ENCODE measurements around the gene NCF4. TPM values are rescaled to one million over a fixed set of nuclear protein-coding genes. Genes with fewer than 3 reads are reported as not detected.

NCF4 gene
- total RNA-seq, 1 donor from 2014 or later: not detected

DNA sequence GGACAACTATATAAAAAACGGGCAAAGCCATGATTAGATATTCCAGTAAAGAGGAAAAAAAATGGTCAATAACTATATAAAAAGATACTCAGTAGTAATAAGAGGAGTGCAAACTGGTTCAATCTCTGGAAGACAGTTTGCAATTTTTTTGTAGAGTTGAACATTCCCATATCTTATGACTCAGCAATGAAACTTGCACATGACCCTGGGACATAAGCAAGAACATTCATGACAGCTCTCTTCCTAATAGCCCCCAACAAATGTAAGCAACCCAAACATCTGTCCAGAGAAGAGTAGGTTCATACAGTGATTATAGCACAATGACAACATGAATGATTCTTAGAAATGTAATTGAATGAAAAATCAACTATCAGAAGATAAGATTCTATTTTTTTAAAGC lies 30.8 kb downstream of the NCF4 start:
- H3K36me3 ChIP-seq (ENCODE audit: control insufficient read depth, insufficient read depth, low read length): no peaks in the 10 kb centered on the region
- H3K27me3 ChIP-seq (ENCODE audit: control insufficient read depth, insufficient read depth, low read length): no peaks in the 10 kb centered on the region
- H3K4me3 ChIP-seq (ENCODE audit: low read depth, low read length): no peak overlapping the region
- TF ChIP-seq, protein P1, sequence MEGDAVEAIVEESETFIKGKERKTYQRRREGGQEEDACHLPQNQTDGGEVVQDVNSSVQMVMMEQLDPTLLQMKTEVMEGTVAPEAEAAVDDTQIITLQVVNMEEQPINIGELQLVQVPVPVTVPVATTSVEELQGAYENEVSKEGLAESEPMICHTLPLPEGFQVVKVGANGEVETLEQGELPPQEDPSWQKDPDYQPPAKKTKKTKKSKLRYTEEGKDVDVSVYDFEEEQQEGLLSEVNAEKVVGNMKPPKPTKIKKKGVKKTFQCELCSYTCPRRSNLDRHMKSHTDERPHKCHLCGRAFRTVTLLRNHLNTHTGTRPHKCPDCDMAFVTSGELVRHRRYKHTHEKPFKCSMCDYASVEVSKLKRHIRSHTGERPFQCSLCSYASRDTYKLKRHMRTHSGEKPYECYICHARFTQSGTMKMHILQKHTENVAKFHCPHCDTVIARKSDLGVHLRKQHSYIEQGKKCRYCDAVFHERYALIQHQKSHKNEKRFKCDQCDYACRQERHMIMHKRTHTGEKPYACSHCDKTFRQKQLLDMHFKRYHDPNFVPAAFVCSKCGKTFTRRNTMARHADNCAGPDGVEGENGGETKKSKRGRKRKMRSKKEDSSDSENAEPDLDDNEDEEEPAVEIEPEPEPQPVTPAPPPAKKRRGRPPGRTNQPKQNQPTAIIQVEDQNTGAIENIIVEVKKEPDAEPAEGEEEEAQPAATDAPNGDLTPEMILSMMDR (IDR thresholded peaks at IDR 0.05; ENCODE audit: insufficient read depth, low read length, poor library complexity, severe bottlenecking): no peak
- DNase-seq (ENCODE audit: low read depth): no peak

DNA sequence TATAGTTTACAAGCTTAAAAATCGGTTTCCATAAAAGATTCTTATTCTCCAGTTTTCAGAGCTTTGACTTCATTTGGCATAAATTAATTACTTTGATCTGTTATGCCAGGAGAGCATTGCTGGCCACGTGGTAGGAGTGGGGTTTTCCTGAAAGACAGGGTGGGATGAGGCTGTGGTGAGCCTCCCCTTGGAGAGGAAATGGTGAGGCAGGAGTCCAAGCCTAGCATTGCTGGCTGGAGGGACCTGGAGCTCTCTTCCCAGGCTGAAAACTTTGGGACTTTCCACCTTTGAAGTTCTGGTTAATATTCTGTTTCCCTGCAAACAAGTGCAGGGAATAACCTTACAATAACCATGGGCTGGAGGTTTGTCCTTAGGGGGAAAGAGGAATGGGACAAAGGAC lies 31.5 kb downstream of the NCF4 start:
- H3K27me3 ChIP-seq (ENCODE audit: control insufficient read depth, insufficient read depth, low read length): no peaks in the 10 kb centered on the region
- TF ChIP-seq, protein P1 (IDR thresholded peaks at IDR 0.05; ENCODE audit: insufficient read depth, low read length, poor library complexity, severe bottlenecking): no peak
- no peaks in the 10 kb centered on the region for H3K36me3 ChIP-seq (ENCODE audit: control insufficient read depth, insufficient read depth, low read length)
- DNase-seq (ENCODE audit: low read depth): no peak
- no peak overlapping the region for H3K4me3 ChIP-seq (ENCODE audit: low read depth, low read length)

DNA sequence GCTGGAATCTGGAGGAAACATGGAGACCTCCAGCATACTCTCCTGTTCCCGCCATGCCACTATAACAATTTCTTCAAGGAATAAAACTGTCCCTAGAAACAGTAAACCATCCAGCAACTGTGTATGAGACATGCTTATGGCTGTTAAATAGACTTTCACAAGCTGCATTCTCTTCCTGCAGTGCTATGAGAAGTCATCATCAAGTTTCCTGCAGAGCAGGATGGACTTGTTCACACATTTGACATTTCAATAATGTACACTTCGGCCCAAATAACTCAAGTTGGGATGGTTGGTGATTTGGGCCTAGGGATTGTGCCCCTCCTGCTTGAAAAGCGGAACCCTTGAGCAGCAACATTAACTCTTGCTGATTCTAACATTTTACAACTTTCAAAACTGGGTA lies 32.5 kb downstream of the NCF4 start:
- H3K27me3 ChIP-seq (ENCODE audit: control insufficient read depth, insufficient read depth, low read length): no peaks in the 10 kb centered on the region
- no peaks in the 10 kb centered on the region for H3K36me3 ChIP-seq (ENCODE audit: control insufficient read depth, insufficient read depth, low read length)
- no peak for DNase-seq (ENCODE audit: low read depth)
- H3K4me3 ChIP-seq (ENCODE audit: low read depth, low read length): no peak overlapping the region
- TF ChIP-seq, protein P1 (IDR thresholded peaks at IDR 0.05; ENCODE audit: insufficient read depth, low read length, poor library complexity, severe bottlenecking): no peak

DNA sequence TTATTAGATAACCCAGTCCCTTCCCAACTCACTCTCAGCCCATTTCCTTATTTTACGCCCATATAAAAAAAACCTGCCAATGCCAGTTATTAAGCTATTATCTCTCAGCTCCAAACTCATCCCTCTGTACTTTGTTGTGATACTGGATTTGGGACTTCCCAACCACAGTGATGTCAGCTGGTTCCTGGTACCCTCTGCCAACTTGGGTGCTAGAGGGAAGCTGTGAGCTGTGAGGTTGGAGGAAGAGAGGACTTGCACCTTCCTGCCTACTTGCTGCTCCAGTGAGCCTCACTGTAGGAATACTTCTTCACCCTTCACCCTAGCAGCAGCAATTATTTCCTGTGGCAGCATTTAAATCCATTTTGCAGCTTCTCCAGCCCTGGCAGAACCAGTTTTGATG lies 33.5 kb downstream of the NCF4 start:
- no peaks in the 10 kb centered on the region for H3K27me3 ChIP-seq (ENCODE audit: control insufficient read depth, insufficient read depth, low read length)
- H3K4me3 ChIP-seq (ENCODE audit: low read depth, low read length): no peak overlapping the region
- DNase-seq (ENCODE audit: low read depth): no peak
- TF ChIP-seq, protein P1 (IDR thresholded peaks at IDR 0.05; ENCODE audit: insufficient read depth, low read length, poor library complexity, severe bottlenecking): no peak
- H3K36me3 ChIP-seq (ENCODE audit: control insufficient read depth, insufficient read depth, low read length): no peaks in the 10 kb centered on the region

DNA sequence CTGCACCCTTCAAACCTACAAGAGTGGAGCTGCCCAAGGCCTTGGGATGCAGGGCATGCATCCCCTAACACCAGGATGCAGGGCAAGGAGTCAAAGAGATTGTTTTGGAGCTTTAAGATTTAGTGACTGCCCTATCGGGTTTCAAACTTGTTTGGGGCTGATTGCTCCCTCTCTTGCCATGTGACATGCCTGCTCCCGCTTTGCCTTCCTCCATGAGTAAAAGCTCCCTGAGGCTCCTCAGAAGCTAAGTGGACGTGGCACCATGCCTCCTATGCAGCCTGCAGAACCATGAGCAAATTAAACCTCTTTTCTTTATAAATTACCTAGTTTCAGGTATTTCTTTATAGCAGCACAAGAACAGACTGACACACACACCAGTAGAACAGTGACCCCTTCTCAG lies 36.8 kb downstream of the NCF4 start:
- Histone ChIP-seq H3K36me3 (ENCODE audit: control insufficient read depth, insufficient read depth, low read length) (no peaks in the 10 kb centered on the region), H3K27me3 (ENCODE audit: control insufficient read depth, insufficient read depth, low read length) (no peaks in the 10 kb centered on the region), H3K4me3 (ENCODE audit: low read depth, low read length) (no peak overlapping the region)
- TF ChIP-seq, protein P1 (IDR thresholded peaks at IDR 0.05; ENCODE audit: insufficient read depth, low read length, poor library complexity, severe bottlenecking): no peak
- no peak for DNase-seq (ENCODE audit: low read depth)

DNA sequence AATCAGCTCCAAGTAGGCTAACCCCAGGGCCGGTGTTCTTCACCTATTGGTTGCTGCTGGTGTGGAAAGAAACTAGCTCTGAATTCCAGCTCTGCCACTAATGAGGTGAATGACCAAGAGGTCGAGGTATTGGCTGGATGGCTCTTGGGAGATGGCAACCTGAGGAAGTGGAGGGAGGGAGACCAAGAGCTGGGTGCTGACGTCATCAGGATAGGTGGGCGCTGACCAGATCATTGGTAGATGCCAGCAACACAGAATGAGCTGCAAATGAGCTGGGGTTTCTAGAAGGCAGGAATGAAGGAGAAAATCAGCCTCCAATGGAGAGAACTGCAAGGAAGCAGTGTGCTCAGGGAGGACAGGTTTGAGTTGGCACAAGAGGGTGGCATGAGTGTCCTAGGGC lies 37.9 kb downstream of the NCF4 start:
- TF ChIP-seq, protein P1 (IDR thresholded peaks at IDR 0.05; ENCODE audit: insufficient read depth, low read length, poor library complexity, severe bottlenecking): no peak
- Histone ChIP-seq H3K4me3 (ENCODE audit: low read depth, low read length) (no peak overlapping the region), H3K27me3 (ENCODE audit: control insufficient read depth, insufficient read depth, low read length) (no peaks in the 10 kb centered on the region), H3K36me3 (ENCODE audit: control insufficient read depth, insufficient read depth, low read length) (no peaks in the 10 kb centered on the region)
- no peak for DNase-seq (ENCODE audit: low read depth)

All from kidney epithelial cell (primary cell).